Calu3 (cell line): Measurements from ENCODE around the gene MRPS5. TPM values are rescaled to one million over a fixed set of nuclear protein-coding genes. Genes with fewer than 3 reads are reported as not detected.

ENCODE experiments used
- BruUV-seq: library from RNA; stranded (reverse); fragments of 400-500 nt; replicated peaks from 2 replicates; lab custom pipeline; 2021; lab: Mats Ljungman, UMichigan
- CTCF ChIA-PET: fragments of 300-600 bp; sonication (Branson Sonifier 250); formaldehyde crosslinking; loops from one replicate; lab custom pipeline; 2022; ENCODE audit warnings: antibody characterized with exemption; lab: Charles Lee
- DNase-seq: peaks from one replicate; pipeline ENCODE4 v3.0.0; 2022
- H3K27ac Mint-ChIP-seq: one replicate; pipeline ENCODE4 v1.8.0; 2022; ENCODE audit warnings: mixed read lengths; ENCODE audit not compliant: unreplicated experiment
- H3K27me3 Mint-ChIP-seq: one replicate; pipeline ENCODE4 v1.8.0; 2022; ENCODE audit warnings: mixed read lengths; ENCODE audit not compliant: unreplicated experiment
- H3K36me3 Mint-ChIP-seq: one replicate; pipeline ENCODE4 v1.8.0; 2022; ENCODE audit warnings: mild to moderate bottlenecking, moderate library complexity, mixed read lengths; ENCODE audit not compliant: insufficient read depth, unreplicated experiment
- H3K4me1 Mint-ChIP-seq: one replicate; pipeline ENCODE4 v1.8.0; 2022; ENCODE audit warnings: mild to moderate bottlenecking, low read depth, mixed read lengths; ENCODE audit not compliant: unreplicated experiment
- H3K4me3 Mint-ChIP-seq: one replicate; pipeline ENCODE4 v1.8.0; 2022; ENCODE audit warnings: mild to moderate bottlenecking, low read depth, moderate library complexity, mixed read lengths; ENCODE audit not compliant: unreplicated experiment
- H3K9me3 Mint-ChIP-seq: one replicate; pipeline ENCODE4 v1.8.0; 2022; ENCODE audit warnings: low read depth, mixed read lengths; ENCODE audit not compliant: unreplicated experiment
- CTCF ChIP-seq: fragments of 200-600 bp; IDR thresholded peaks from one replicate; pipeline ENCODE4 v1.8.0; 2022; ENCODE audit warnings: antibody characterized with exemption; ENCODE audit not compliant: unreplicated experiment
- intact Hi-C: fragments of 100-400 bp; cut with micrococcal nuclease; formaldehyde crosslinking; loops from one replicate; pipeline ENCODE4 v1.10.0; 2022; ENCODE audit not compliant: unreplicated experiment
- total RNA-seq: library from RNA; stranded (reverse); gene quantifications from 2 replicates; pipeline ENCODE4 v1.2.3, GENCODE V29; 2022

MRPS5 gene
- total RNA-seq, 1 experiment from 2014 or later, result 71.5 TPM

DNA sequence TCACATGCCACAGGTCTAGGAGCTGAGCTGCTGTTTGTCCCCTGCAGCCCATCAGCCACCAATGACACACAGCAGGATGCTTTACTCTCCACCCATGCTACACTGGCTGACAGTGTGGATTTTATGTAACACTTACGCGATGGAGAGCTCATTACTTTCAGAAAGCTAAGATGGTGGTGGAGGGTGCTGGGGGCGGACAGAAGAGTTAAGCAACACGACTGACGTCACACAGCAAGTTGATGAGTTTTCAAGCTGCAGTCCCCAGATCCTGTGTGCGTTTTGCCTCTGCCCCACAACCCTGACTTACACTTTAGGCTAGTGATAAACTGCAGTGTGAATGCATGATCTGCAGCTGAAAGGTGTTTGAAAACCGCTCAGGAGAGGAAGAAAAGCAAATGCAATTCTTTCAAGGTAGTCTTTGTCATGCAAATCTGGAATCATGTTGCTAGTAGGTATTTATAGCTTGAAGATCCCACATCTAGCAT is 42.4 kb downstream of the MRPS5 start:
- Mint-ChIP-seq H3K36me3 (peaks cover 10% of the 10 kb centered on the region), H3K27ac (no peak overlapping the region)
- intact Hi-C loops, result no loop called here

GRCh38 chr2:95077861-95078603 is 43.6 kb downstream of the MRPS5 start:
- no peak for DNase-seq
- peak overlapping the region; percentile 69 for H3K4me3 Mint-ChIP-seq
- no peaks in the 10 kb centered on the region for H3K9me3 Mint-ChIP-seq
- peaks cover 10% of the 10 kb centered on the region for H3K4me1 Mint-ChIP-seq
- no TSS peak for BruUV-seq
- intact Hi-C loops, result no loop called here
- H3K27me3 Mint-ChIP-seq, result peaks cover 16% of the 10 kb centered on the region
- H3K27ac Mint-ChIP-seq, result peak overlapping the region; percentile 21
- TF ChIP-seq CTCF, result no peak
- H3K36me3 Mint-ChIP-seq, result peaks cover 10% of the 10 kb centered on the region
- CTCF ChIA-PET, result interaction anchor here (0.9 to 3.5 kb wide), 4 partner anchors 55 to 91 kb away, joined by 3 to 34 read pairs (median 4); no protein-coding TSS in a partner anchor

More for the DNA sequence above, 42.4 kb downstream of the MRPS5 start:
- Mint-ChIP-seq H3K9me3 (no peaks in the 10 kb centered on the region), H3K4me1 (peaks cover 10% of the 10 kb centered on the region), H3K4me3 (no peak overlapping the region), H3K27me3 (peaks cover 16% of the 10 kb centered on the region)
- no peak for DNase-seq
- TF ChIP-seq CTCF, result no peak
- no TSS peak for BruUV-seq
- CTCF ChIA-PET, result interaction anchor here (0.9 to 3.5 kb wide), 7 partner anchors 17 to 93 kb away, joined by 3 to 34 read pairs (median 3); no protein-coding TSS in a partner anchor

- Mint-ChIP-seq H3K27ac (no peak overlapping the region), H3K36me3 (peaks cover 10% of the 10 kb centered on the region), H3K9me3 (no peaks in the 10 kb centered on the region), H3K27me3 (peaks cover 22% of the 10 kb centered on the region), H3K4me1 (peaks cover 10% of the 10 kb centered on the region), H3K4me3 (peak overlapping the region; percentile 69)
- CTCF ChIA-PET, result interaction anchor here (3.5 kb wide), 1 partner anchor 55 kb away, joined by 34 read pairs; no protein-coding TSS in a partner anchor
- no peak for DNase-seq
- no peak for TF ChIP-seq CTCF
- no TSS peak for BruUV-seq
- intact Hi-C loops, result no loop called here
These were observed 44.1 kb downstream of the MRPS5 start for GRCh38 chr2:95077530-95077825.

DNA sequence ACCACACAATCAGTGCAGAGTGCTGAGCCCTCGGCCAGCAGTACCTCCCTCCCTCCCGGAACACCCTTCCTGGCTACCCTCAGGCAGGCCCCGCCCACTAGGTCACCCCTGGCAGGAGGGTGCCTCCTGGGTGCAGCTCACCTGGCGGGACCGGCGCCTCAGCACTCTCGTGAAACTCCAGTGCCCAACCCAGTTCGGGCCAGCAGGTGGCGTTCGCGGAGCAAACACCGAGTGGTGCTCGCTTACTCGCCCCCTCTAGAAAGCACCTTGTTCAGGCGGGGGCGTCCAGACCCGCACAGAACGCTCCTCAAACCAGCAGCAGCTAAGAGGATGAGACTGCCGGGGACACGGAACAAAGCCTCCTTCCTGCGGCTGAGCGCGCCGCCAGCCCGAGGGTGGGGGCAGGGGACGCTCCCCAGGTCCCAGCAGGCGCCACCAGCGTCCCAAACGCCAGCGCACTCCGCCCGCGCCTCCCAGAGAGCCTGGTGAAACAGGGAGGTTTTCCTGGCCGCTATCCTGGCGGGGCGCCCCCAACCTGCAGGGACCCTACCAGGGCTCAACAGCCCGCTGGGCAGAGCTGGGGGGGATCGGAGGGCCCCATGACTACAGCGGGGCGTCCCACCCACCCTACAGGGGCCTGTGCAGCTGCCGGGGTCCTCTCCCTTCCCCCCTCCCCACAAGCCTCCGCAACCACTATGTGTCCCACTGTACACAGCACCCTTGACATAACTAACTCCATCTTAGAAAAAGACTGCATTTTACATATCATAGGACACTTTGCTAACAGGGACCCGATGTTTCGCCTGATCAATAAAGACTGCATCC is 44.7 kb downstream of the MRPS5 start:
- peak overlapping the region; percentile 69 for H3K4me3 Mint-ChIP-seq
- H3K27ac Mint-ChIP-seq, result no peak overlapping the region
- H3K27me3 Mint-ChIP-seq, result peaks cover 27% of the 10 kb centered on the region
- no TSS peak for BruUV-seq
- peaks cover 10% of the 10 kb centered on the region for H3K36me3 Mint-ChIP-seq
- H3K4me1 Mint-ChIP-seq, result peaks cover 10% of the 10 kb centered on the region
- TF ChIP-seq CTCF, result peak; percentile 88
- H3K9me3 Mint-ChIP-seq, result no peaks in the 10 kb centered on the region
- CTCF ChIA-PET, result interaction anchor here (0.6 to 2.0 kb wide), 8 partner anchors 9 to 91 kb away, joined by 3 to 15 read pairs (median 4); no protein-coding TSS in a partner anchor
- peak; percentile 95 for DNase-seq
- intact Hi-C loops, result no loop called here
